Gastrocnemius medialis (tissue), 4 donors: Measurements from ENCODE around the gene PCF11.

ENCODE experiments used
- CTCF ChIP-seq, 5 experiments: fragments of 450-650 bp in 3 of 5; fragments of 200-600 bp in 2 of 5; sonication (generic) in 2 of 5; IDR thresholded peaks in 4 of 5; conservative IDR thresholded peaks in 1 of 5; 1 replicate in 4 of 5; 2 replicates in 1 of 5; pipeline ENCODE4 v1.5.1; 2016 to 2019; ENCODE audit warnings: antibody characterized with exemption in 5 of 5, mild to moderate bottlenecking in 3 of 5, moderate library complexity in 3 of 5
- POLR2A ChIP-seq, 2 donors: fragments of 450-650 bp; IDR thresholded peaks; one replicate each; pipeline ENCODE4 v1.6.1; 2017; ENCODE audit warnings: antibody characterized with exemption in 2 of 2, mild to moderate bottlenecking in 2 of 2, moderate library complexity in 2 of 2

DNA sequence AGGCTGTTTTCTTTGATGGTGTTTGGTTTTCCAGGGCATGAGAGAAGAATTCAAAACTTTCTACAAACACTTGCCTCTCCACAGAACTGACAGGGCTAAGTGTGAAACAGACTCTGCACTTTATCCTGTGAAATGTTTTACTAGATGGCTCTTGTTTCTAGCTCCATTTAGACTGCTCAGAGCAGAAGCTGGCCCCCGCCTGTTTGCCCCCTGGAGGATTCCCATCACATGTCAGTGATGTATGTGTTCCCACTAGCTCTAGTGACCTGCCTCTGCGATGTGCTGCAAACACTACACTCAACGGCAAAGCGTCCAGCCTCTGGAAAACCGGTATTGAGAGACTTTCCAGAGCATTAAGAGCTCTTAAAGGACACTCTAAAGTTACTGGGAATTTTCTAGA, 41.4 kb upstream of the PCF11 start:
- TF ChIP-seq CTCF (IDR thresholded peaks at IDR 0.05 in 4 of 5, conservative IDR thresholded peaks at IDR 0.05 in 1 of 5) = no peak
- TF ChIP-seq POLR2A (IDR thresholded peaks at IDR 0.05) = no peak
